Neutrophil (primary cell): ENCODE data around the gene PLAGL2.
A peak's percentile ranks its signal among the peaks of the same experiment; 100 is the strongest.

ENCODE experiments used
- H3K27ac ChIP-seq: fragments of 200-600 bp; sonication (generic); 2 replicates; pipeline ENCODE4 v1.5.1; 2016; ENCODE audit warnings: mild to moderate bottlenecking, moderate library complexity
- H3K27me3 ChIP-seq: fragments of 200-600 bp; sonication (generic); 2 replicates; pipeline ENCODE4 v1.6.0; 2016; ENCODE audit warnings: mild to moderate bottlenecking
- H3K36me3 ChIP-seq: fragments of 200-600 bp; sonication (generic); 2 replicates; pipeline ENCODE4 v1.5.1; 2017
- H3K4me1 ChIP-seq, 2 experiments: fragments of 200-600 bp in 1 of 2; sonication (generic) in 1 of 2; 1 replicate in 1 of 2; 2 replicates in 1 of 2; pipeline versions ENCODE4 v1.5.1 to v1.6.1; 2013 to 2016; ENCODE audit warnings: low read depth in 1 of 2, low read length in 1 of 2, mild to moderate bottlenecking in 1 of 2, moderate library complexity in 1 of 2; ENCODE audit not compliant: control insufficient read depth in 1 of 2, insufficient read depth in 1 of 2
- H3K4me3 ChIP-seq, 2 experiments: fragments of 200-600 bp in 1 of 2; sonication (generic) in 1 of 2; 1 replicate in 1 of 2; 2 replicates in 1 of 2; pipeline ENCODE4 v1.5.1; 2013 to 2016; ENCODE audit warnings: low read depth in 1 of 2, low read length in 1 of 2, mild to moderate bottlenecking in 1 of 2, moderate library complexity in 1 of 2
- H3K9me3 ChIP-seq: fragments of 200-600 bp; sonication (generic); 2 replicates; pipeline ENCODE4 v1.5.1; 2016
- TF ChIP-seq, protein P1 (sequence below): fragments of 200-600 bp; sonication (generic); IDR thresholded peaks from 2 replicates; pipeline ENCODE4 v1.5.1; 2016; ENCODE audit warnings: antibody characterized with exemption

Gene PLAGL2

GRCh38 chr20:32191873-32192272, 15.7 kb downstream of the PLAGL2 start:
- Histone ChIP-seq H3K27ac (peak overlapping the region; percentile 1), H3K4me1 (peaks cover 13 to 14% of the 10 kb centered on the region in 2 experiments), H3K4me3 (no peak overlapping the region), H3K9me3 (no peaks in the 10 kb centered on the region), H3K36me3 (peaks cover 43% of the 10 kb centered on the region), H3K27me3 (peaks cover 15% of the 10 kb centered on the region)
- TF ChIP-seq, protein P1, sequence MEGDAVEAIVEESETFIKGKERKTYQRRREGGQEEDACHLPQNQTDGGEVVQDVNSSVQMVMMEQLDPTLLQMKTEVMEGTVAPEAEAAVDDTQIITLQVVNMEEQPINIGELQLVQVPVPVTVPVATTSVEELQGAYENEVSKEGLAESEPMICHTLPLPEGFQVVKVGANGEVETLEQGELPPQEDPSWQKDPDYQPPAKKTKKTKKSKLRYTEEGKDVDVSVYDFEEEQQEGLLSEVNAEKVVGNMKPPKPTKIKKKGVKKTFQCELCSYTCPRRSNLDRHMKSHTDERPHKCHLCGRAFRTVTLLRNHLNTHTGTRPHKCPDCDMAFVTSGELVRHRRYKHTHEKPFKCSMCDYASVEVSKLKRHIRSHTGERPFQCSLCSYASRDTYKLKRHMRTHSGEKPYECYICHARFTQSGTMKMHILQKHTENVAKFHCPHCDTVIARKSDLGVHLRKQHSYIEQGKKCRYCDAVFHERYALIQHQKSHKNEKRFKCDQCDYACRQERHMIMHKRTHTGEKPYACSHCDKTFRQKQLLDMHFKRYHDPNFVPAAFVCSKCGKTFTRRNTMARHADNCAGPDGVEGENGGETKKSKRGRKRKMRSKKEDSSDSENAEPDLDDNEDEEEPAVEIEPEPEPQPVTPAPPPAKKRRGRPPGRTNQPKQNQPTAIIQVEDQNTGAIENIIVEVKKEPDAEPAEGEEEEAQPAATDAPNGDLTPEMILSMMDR, result no peak

DNA sequence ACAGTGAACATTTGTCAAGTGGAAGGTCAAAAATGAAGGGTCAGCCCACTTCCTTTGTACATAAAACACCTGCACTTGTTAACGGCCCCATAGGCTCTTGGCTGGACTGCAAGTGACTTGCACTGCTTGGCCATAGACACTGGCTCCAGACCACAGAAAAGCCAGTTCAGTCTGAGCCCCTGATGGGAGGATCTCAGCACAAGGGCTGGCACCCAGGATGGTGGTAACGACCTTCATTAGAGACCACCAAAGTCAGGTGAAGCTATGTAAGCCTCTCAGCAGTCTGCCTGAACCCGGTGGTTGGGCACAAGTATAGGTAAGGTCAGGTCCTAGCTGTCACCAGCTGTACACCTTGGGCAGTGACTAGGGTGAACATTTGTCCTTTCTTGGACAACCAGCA, 16.1 kb downstream of the PLAGL2 start:
- Histone ChIP-seq H3K27ac (peak overlapping the region; percentile 1), H3K4me3 (no peak overlapping the region), H3K36me3 (peaks cover 38% of the 10 kb centered on the region), H3K27me3 (peaks cover 15% of the 10 kb centered on the region), H3K4me1 (peaks cover 13 to 14% of the 10 kb centered on the region in 2 experiments), H3K9me3 (no peaks in the 10 kb centered on the region)
- TF ChIP-seq, protein P1, result no peak

GRCh38 chr20:32190616-32191415, 16.7 kb downstream of the PLAGL2 start:
- H3K27ac ChIP-seq, result no peak overlapping the region

DNA sequence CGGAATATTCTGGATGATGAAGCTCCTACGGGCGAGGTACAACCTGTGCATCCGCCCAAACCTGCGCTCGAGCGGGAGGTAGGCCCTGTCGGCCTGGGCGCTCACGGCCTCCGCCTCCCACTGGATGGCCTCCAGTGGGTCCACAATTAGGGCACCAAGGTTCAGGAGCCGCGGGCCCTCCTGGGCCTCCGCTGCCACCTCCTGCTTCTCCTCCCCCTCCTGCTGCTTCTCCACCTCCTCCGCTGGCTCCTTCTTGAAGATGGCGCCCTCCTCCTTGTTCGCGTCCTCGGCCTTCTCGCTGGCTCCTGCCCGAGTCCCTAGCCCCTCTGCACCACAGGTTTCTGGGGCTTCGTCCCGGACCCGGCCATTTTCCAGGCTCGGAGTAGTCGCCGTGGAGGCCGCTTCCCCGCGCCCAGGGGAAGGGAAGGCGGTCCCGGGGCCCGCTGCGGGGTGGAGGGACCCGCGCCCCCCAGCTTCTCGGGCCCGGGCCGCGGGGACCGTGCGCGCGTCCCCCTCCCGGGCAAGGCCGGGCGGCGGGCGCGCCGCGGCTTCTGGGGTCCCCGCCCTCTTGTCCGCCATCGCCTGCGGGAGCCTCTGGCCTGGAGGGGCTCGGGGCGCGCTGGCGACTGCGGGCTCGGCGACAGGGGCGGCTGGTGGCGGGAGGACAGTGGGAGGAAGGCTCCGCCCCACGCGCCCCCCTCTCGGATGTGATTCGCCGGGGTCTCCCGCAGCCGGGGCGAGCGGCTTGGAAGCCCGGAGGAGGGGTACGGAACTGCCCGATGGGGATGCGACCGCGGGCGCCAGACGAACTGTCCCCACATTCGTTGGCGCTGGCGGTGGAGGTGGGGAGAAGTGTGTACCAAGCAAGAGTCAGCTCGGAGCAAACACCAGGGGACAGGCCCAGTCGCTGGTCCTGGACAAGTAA, 17.6 kb downstream of the PLAGL2 start:
- H3K4me3 ChIP-seq, result peak overlapping the region; percentile 57 to 59
- peaks cover 15% of the 10 kb centered on the region for H3K27me3 ChIP-seq
- TF ChIP-seq, protein P1, result no peak
- no peak overlapping the region for H3K27ac ChIP-seq
- H3K36me3 ChIP-seq, result peaks cover 24% of the 10 kb centered on the region
- H3K4me1 ChIP-seq, result peaks cover 13 to 14% of the 10 kb centered on the region in 2 experiments
- H3K9me3 ChIP-seq, result no peaks in the 10 kb centered on the region

More at GRCh38 chr20:32190616-32191415, 16.7 kb downstream of the PLAGL2 start:
- Histone ChIP-seq H3K4me1 (peaks cover 13 to 14% of the 10 kb centered on the region in 2 experiments), H3K9me3 (no peaks in the 10 kb centered on the region), H3K36me3 (peaks cover 32% of the 10 kb centered on the region), H3K4me3 (peak overlapping the region; percentile 57 to 59), H3K27me3 (peaks cover 15% of the 10 kb centered on the region)
- TF ChIP-seq, protein P1, result no peak

DNA sequence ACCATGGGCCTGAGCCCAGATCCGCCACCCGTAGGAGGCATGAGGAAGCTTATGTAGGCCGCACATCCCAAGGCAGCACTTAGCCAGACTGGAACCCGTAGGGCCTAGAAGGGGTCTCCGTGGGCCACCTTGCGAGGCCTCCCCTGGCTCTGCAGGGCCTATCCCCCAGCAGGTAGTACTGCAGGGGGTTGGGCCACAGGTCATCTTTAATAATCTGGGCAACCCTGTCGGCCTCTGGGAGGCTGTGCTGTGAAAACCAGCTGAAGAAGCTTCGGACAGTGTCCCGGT, 18.5 kb downstream of the PLAGL2 start:
- no peak overlapping the region for H3K27ac ChIP-seq
- H3K4me3 ChIP-seq, result no peak overlapping the region

More for the DNA sequence above, 18.5 kb downstream of the PLAGL2 start:
- H3K36me3 ChIP-seq, result peaks cover 15% of the 10 kb centered on the region
- H3K9me3 ChIP-seq, result no peaks in the 10 kb centered on the region
- H3K4me1 ChIP-seq, result peaks cover 13 to 14% of the 10 kb centered on the region in 2 experiments
- H3K27me3 ChIP-seq, result peaks cover 15% of the 10 kb centered on the region
- TF ChIP-seq, protein P1, result no peak
